ENCODE data around the gene RAC3. TPM values are rescaled to one million over a fixed set of nuclear protein-coding genes. Genes with fewer than 3 reads are reported as not detected.
A peak's percentile ranks its signal among the peaks of the same experiment; 100 is the strongest.
"Not testable (repeated sequence)": the region's sequence is repeated elsewhere in the genome, so short reads cannot be mapped to it uniquely, and the experiment has no call there.

RAC3 gene
- total RNA-seq, 1 experiment from 2014 or later, result 16.4 TPM

DNA sequence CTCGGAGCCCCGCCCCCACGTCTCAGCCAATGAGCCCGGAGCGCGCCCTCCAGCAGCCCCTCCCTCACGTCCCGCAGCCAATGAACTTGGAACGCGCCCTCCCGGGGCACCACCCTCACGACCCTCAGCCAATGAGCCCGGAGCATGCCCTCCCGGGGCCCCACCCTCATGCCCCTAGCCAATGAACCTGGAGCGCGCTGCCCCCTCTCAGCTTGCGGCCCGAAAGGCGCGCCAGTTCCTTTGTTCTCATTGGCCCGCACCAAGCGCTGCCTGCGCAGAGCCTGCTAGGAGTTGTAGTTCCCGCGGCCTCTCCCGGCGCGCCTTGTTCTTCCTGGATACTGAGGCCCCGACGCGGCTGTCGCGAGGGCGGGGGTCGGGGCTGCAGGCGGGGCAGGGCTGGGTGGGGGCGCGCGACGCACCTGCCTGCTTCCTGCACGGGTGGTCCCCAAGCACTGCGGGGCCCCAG lies 8.5 kb upstream of the RAC3 start, which contains the start of gene LRRC45:
Gene LRRC45 (plus strand): TSS at position 325 of the 466 bp plus-strand sequence. CDS start 339 bp downstream, outside the sequence.
- DNase-seq (ENCODE audit: low read depth), result peak; percentile 99

DNA sequence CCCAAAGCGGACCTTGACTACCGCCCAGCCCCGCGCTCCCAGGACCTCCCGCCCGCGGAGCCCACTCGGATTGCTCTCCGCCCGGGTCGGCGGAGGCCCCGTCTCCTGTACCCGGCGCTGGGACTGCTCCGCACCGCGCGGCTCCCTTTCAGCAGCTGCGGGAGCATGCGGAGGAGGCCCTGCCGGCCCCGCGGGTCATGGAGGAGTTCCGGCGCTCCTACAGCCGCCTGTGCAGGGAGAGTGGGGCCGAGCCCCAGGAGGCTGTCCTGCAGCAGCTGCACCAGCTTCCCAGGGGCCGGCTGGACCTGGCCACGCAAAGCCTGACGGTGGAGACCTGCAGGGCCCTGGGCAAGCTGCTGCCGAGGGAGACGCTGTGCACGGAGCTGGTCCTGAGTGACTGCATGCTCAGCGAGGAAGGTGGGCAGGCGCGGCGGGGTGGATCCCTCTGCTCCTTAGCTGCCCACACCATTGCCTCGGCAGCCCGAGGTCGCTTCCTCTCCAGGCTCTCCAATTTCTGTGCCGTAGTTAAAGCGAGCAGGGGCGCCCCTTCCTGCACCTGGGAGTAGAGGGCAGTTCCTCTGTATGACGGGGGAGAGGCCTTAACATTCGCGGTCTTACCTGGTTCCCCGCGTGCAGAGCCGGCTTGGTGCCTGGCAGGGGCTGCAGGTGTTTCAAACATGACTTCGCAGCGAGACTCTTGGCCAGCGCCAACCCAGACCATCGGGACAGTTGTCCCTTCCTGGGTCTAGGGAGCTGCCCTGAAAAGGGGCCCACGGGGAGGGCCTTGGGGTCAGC lies 7.8 kb upstream of the RAC3 start:
- DNase-seq (ENCODE audit: low read depth), result peak; percentile 25

DNA sequence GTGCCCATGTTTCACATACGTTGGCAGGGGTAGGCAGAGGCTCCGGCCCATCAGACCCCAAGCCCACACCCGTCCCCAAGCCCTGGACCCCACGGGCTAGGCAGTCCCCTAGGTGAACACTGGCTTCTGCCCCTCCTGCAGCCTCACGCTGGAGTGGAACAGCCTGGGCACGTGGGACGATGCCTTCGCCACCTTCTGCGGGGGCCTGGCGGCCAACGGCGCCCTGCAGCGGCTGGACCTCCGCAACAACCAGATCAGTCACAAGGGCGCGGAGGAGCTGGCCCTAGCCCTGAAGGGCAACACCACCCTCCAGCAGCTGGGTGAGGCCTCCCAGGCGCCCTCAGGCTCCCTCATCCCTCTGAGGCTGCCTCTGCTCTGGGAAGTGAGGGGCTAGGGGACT lies 6.6 kb upstream of the RAC3 start:
- no peak for DNase-seq (ENCODE audit: low read depth)

DNA sequence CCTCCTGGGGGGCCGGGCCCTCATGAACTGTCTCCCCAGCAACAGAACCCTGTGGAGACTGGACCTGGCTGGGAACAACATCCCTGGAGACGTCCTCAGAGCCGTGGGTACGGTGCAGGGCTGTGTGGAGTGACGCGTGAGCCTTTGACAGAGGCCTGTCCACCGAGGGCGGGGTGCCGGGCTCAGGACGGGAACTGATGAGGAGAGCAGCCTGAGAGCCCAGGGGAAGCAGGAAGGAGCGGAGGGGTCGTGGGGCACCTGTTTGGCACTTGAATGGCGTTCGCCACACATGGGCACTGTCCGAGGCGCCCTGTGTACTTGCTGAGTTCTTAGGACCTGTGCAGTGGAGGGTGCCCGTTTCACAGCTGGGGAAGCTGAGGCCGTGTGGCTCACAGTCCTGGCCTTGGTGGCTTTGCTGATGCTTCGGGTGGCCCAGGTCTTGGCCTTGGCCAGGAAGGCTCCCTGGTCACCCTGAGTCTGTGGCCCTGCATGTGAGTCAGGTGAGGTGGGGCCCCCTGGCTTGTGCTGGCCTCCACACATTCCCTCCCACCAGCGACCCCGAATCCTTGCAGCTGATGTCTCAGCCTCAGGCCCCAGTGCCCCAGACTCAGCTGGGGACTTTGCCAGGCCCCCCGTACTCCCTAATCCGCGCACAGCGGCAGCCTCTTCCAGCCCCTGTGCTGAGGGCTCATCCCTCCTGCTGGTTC lies 5.9 kb upstream of the RAC3 start:
- DNase-seq (ENCODE audit: low read depth), result no peak

DNA sequence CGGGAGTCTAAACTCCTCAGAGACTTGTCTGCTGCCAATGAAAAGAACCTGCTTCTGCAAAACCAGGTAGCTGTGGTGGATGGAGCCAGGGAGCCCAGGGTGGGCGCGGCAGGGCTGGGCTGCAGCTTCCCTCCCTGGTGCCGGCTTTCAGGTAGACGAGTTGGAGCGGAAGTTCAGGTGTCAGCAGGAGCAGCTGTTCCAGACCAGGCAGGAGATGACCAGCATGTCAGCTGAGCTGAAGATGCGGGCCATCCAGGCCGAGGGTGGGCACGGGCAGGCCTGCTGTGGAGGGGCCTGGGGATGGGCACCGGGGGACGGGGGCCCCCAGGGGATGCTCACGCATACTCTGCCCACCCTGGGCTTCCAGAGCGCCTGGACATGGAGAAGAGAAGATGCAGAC lies 3.2 kb upstream of the RAC3 start:
- no peak for DNase-seq (ENCODE audit: low read depth)

DNA sequence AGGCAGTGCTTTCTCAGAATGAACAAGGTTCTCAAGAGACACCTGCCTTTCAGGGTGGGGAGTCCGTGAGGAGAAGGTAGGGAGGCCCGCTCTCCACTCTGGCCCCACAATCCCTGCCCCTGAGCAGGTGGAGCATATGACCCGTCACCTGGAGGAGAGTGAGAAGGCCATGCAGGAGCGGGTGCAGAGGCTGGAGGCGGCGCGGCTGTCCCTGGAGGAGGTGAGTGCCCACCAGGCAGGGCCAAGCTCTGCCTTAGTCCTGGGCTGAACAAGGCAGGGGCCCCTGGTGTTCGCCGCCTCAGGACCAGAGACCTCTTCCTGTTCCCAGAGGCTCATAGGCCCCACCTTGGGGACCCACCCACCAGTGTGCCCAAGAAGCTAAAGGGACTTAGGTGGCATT lies 2.5 kb upstream of the RAC3 start:
- no peak for DNase-seq (ENCODE audit: low read depth)

DNA sequence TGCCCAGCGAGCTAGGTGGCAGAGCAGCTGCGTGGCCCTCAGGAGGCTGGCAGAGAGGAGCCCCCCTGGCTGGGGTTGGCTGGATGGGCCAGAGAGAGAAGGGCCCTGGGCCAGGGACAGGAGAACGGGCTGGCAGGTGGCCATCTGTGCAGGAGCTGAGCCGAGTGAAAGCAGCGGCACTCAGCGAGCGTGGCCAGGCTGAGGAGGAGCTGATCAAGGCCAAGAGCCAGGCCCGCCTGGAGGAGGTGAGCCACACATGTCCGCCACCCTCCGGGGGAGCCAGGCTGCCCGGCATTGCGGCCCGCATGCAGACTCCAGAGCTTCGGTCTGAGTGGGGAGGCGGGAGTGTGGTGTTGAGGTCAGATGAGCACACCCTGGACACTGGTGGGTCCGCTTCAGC lies 2.1 kb upstream of the RAC3 start:
- DNase-seq (ENCODE audit: low read depth), result peak; percentile 20

DNA sequence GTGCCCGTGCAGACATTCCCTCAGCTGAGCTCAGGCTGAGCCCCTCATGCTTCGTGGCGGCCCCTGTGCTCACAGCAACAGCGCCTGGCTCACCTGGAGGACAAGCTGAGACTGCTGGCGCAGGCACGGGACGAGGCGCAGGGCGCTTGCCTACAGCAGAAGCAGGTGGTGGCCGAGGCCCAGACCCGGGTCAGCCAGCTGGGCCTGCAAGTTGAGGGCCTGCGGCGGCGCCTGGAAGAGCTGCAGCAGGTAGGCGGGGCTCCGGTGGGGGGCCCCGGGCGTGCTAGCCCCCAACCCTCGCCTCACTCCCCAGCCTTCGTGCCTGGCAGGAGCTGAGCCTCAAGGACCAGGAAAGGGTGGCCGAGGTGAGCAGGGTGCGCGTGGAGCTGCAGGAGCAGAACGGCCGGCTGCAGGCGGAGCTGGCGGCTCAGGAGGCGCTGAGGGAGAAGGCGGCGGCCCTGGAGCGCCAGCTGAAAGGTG lies 1.4 kb upstream of the RAC3 start:
- no peak for DNase-seq (ENCODE audit: low read depth)

DNA sequence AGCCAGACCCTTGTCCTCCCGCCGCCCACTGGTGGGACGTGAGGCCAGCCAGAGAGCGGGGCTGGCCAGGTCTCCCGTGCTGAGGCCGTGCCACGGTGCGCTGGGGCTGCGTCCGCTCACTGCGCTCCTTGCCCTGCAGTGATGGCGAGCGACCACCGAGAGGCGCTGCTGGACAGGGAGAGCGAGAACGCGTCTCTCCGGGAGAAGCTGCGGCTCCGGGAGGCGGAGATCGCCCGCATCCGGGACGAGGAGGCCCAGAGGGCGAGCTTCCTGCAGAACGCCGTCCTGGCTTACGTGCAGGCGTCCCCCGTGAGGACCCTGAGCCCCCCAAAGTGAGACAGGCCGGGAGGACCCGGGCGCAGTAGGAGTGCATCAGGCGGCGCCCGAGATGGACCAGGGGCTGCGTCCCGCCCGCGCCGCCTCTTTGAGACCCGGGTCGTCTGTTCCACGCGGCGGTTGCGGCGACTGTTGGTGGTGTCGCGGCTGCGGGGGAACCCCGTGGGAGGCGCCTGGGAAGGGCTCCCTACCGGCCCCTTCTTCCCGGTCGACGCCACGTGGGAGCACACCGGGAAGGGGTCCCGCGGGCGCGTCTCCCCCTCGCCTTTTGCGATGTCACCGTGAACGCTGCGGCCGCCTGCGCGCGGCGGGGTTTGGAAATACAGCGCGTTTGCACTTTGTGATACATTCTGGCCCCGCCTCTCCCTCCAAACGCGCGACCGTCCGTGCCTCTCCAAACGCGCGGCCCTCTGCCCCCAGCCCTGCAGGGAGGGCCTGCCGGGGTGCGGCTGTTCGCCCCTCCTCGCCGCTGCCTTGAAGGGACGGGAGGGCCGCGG lies 792 bp upstream of the RAC3 start:
- peak; percentile 23 for DNase-seq (ENCODE audit: low read depth)

DNA sequence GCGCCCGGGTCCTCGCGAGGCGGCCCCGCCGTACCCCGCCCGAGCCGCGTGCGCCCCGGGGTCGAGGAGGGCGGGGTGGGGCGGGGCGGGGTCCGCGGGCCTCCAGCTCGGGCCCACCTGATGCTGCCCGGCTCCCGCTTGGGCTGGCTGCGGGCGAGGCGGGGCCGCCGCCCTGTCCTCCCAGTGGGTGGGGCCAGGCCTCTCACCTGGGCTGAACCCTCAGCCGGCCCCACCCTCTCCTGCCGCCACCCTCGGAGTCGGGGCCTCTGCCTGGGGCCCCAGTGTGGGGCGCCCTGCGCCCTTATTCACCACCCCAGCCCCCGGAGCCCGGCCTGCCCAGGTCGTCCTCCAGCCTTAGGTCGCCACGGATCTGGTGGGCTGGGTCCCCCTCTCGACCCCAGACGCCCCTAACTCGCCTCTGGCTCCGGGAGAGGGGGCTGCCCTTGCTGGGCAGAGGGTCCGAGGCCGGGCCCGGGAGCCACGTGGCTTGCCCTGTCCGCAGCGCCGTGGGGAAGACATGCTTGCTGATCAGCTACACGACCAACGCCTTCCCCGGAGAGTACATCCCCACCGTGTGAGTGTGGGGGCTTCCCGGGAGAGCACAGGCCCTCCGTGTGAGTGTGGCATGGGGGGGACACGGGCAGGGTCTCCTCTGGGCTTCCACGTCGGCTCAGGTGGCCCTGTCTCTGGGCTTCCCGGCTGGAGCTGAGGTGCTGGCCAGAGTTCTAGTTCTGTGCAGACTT lies 578 bp downstream of the RAC3 start:
- no peak for DNase-seq (ENCODE audit: low read depth)

DNA sequence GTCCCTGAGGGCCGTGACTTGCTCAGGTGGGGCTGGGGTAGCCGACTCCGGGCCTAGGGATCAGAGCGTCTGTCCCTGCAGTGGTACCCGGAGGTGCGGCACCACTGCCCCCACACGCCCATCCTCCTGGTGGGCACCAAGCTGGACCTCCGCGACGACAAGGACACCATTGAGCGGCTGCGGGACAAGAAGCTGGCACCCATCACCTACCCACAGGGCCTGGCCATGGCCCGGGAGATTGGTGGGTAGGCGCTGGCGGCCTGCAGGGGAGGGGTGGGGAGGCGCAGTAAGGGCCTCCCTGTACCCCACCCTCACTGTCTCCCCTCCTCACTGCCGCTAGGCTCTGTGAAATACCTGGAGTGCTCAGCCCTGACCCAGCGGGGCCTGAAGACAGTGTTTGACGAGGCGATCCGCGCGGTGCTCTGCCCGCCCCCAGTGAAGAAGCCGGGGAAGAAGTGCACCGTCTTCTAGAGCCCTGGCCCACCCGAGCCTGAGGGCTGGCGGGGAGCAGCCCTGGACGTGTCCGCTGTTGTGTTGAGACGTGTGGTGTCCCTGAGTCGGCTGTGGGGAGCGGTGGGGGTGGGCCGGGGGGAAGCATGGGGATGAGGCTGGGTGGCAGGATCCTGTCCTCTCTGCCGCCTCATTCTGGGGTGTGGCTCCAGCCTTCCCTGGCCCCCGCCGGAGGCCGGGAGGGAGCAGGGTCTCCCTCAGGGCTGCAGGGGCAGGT lies 2.0 kb downstream of the RAC3 start:
- no peak for DNase-seq (ENCODE audit: low read depth)

DNA sequence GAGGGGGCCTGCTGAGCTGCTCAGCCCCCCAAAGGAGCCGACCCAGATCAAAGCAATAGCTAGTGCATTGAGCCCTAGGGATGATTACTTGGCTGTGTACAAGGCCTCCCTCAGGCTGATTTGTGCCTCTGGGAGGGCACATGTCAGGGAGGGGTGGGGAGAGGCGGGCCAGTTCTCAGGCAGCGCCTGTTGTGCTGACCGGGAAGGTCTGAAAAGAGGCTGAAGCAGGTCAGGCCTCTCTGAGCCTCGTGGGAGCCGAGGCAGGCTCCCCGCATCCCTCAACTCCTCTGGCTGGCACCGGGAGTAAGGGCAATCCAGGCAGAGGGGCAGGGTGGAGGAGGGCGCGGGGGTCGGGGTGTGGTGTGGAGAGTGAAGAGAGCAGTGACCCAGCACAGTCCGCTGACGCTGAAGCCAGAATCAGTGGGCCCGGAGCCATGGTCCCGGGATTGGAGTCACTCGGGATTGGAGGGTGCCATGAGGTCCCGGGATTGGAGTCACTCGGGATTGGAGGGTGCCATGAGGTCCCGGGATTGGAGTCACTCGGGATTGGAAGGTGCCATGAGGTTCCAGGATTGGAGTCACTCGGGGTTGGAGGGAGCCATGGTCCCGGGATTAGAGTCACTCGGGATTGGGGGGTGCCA lies 3.0 kb downstream of the RAC3 start:
- DNase-seq (ENCODE audit: low read depth), result no peak

DNA sequence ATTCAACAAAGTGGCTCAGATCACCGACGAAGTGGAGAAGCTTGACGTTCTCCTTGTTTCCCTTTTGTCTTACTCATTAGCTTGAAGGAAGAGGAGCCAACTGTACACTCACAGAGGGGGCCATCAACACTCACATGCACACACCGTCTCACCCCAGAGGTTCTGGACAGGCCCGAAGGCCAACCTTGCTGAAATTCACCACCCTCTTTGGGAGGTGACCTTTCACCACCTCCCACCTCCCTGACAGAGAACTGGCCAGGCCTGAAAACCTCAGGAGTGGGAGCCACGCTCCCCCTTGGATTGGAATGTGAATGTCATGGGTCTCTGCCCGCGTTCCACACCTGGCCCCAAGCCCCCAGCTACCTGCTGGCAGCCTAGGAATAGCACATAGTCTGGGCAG lies 4.0 kb downstream of the RAC3 start:
- DNase-seq (ENCODE audit: low read depth), result no peak

DNA sequence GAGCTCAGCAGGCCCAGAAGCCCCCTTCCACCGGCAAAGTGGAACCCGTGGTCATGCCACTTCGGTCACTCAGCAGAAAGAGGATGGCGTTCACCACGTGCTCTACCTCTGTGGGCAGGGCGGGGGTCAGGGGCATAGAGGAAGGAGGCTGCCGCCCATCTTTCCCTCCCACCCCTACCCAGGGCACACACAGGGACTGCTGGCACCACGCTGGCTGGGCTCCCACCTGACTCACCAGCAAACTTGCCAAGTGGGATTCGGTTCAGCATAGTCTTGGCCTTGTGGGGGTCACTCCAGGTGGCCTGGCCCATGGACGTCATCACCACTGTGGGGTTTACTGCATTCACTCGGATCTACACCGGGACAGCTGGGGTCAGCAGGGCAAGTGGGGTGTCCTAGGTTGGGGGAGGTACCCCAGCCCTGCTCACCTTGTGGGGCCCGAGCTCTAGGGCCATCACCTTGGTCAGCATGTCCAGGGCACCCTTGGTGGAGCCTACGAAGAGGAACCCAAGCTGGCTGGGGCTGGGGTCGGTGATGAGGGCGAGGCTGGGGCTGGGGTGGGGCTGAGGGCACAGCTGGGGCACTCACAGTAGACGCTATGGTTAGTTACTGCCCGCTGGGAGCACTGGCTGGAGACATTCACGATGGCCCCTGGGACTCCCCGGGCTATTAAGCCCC lies 4.6 kb downstream of the RAC3 start:
- no peak for DNase-seq (ENCODE audit: low read depth)

DNA sequence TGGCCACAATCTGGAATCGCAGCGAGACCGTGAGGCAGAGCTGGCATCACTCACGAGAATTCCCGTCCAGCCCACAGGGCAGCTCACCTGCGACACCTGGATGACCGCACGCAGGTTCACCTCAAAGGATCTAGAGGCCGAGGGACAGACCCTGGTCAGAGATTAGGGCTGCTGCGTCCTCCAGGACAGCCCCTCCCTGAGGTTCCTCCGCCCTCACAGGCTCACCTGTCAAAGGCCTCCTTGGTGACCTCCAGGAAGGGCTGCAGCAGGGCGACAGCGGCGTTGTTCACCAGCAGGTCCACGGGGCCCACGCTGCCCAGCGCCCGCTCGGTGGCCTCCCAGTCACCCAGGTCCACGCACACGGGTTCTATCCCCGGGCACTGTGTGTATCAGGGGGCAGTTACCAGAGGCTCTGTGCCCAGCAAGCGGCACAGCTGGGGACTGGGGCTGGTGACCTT lies 5.2 kb downstream of the RAC3 start:
- DNase-seq (ENCODE audit: low read depth), result no peak

DNA sequence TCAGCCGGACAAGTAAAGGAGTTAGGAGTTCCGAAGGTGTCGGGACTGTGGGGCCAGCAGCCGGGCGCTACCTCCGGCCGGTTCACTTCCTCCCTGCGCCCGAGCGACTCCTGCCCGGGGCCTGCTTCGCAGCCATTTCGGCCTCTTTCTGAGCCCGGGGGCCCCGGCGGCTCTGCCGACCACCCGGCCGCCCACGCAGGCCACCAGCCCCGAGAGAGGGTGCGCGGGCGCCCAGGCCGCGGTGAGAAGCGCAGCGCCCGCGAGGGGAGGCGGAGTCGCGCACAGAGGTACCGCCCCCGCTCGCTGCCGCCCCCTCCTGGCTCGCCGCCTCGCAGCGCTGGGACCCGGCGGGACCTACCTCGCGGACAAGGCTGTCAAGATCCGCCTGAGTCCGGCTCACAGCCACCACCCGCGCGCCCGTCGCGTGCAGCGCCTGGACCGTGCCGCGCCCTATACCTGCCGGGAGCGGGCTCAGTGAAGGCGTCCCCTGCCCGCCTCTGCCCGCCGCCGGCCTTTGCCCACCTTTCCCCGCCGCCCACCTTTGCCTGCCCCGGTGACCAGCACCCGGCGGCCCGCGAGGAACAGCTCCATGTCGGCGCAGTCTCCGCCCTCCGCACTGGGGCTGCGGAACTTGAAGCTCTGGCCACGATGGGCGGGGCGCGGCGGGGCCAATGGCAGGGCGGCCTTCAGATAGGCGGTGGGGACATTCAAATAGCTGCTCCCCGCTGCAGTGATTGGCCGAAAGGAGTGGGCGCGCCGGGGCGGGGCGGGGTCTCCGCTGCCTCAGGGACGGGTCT lies 5.8 kb downstream of the RAC3 start, which contains the start of gene DCXR:
Gene DCXR (minus strand): TSS at position 606 of the 797 bp plus-strand sequence. CDS start 15 bp downstream, at position 591.
- DNase-seq (ENCODE audit: low read depth), result peak; percentile 95

DNA sequence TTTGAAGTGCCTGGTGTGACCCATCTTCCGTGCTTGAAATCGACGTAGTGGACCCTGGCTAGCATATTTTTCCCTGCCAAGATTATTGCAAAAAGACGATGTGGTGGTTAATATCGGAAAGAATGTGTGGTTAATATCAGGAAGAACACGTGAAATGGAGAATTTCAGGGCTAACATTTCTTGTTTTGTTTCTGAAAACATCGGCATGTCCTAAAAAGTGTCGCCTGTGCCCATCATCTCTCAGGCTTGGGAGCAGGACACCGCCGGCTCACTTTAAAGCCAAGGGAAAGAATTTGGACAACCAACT lies 6.4 kb downstream of the RAC3 start:
- no peak for DNase-seq (ENCODE audit: low read depth)

DNA sequence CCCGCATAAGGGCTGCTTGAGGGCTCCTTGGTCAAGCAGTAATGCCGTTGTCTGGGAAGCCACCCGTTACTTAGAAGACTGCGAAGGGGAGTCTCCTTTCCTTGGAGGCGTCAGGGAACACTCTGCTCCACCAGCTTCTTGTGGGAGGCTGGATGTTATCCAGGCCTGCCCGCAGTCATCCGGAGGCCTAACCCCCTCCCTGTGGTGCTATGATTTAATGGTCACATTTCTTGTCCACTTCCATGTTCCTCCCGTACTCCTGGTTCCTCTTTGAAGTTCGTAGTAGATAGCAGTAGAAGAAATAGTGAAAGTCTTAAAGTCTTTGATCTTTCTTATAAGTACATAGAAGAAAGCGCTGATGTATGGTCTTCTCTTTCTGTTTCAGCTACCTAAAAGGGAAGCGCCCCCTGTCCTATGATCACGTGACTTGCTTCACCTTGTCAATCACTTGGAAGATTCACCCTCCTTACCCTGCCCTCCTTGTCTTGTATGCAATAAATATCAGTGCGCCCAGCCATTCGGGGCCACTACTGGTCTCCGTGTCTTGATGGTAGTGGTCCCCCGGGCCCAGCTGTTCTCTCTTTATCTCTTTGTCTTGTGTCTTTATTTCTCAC lies 7.4 kb downstream of the RAC3 start:
- not testable (repeated sequence) for DNase-seq (ENCODE audit: low read depth)
